HEK293 (cell line): Measurements from ENCODE around the gene GNL3.

Experiments
- CTCF ChIA-PET: fragments of 350-600 bp; formaldehyde crosslinking; extraction: SDS; loops from one replicate; lab custom pipeline; 2021; ENCODE audit warnings: antibody characterized with exemption; lab: Yijun Ruan, JAX
- POLR2A ChIA-PET: fragments of 300-600 bp; formaldehyde crosslinking; extraction: SDS; loops from one replicate; lab custom pipeline; 2020; ENCODE audit warnings: antibody characterized with exemption, inconsistent platforms; lab: Yijun Ruan, JAX
- H3K27ac ChIP-seq: fragments of 200-500 bp; sonication (Bioruptor generic); 2 replicates; pipeline ENCODE4 v1.5.1; 2014; ENCODE audit warnings: low read depth, low read length, control low read depth, inconsistent platforms; ENCODE audit errors: extremely low read depth
- H3K36me3 ChIP-seq, 2 experiments: fragments of 200-500 bp in 1 of 2; sonication (Bioruptor generic) in 1 of 2; 1 replicate in 1 of 2; 2 replicates in 1 of 2; pipeline ENCODE4 v1.5.1; 2014 to 2017; ENCODE audit warnings: inconsistent platforms in 2 of 2, low read length in 2 of 2; ENCODE audit not compliant: control insufficient read depth in 2 of 2, insufficient read depth in 1 of 2
- H3K4me1 ChIP-seq: fragments of 200-500 bp; sonication (Bioruptor generic); 2 replicates; pipeline ENCODE4 v1.5.1; 2014; ENCODE audit warnings: mild to moderate bottlenecking, low read length, inconsistent platforms; ENCODE audit not compliant: control insufficient read depth, insufficient read depth
- H3K4me3 ChIP-seq: 2 replicates; pipeline ENCODE4 v1.5.1; 2011; ENCODE audit warnings: low read depth, mild to moderate bottlenecking, control low read depth, low read length, moderate library complexity
- H3K9me3 ChIP-seq: fragments of 200-500 bp; sonication (Bioruptor generic); 2 replicates; pipeline ENCODE4 v1.5.1; 2014; ENCODE audit warnings: low read depth, low read length, inconsistent platforms; ENCODE audit not compliant: control insufficient read depth, insufficient read depth
- MEIS1 ChIP-seq: sonication (generic); formaldehyde crosslinking; IDR thresholded peaks from 2 replicates; pipeline ENCODE4 v1.8.1; 2022; ENCODE audit warnings: missing genetic modification reagents, mild to moderate bottlenecking, borderline replicate concordance
- ZBTB1 ChIP-seq: fragments of 450-650 bp; formaldehyde crosslinking; IDR thresholded peaks from 2 replicates; pipeline ENCODE4 v1.5.1; 2016; ENCODE audit warnings: missing biosample characterization, missing genetic modification characterization
- ZBTB20 ChIP-seq: fragments of 450-650 bp; formaldehyde crosslinking; IDR thresholded peaks from 2 replicates; pipeline ENCODE4 v1.5.1; 2016; ENCODE audit warnings: missing biosample characterization, missing genetic modification characterization
- ZNF10 ChIP-seq: fragments of 450-650 bp; formaldehyde crosslinking; IDR thresholded peaks from 2 replicates; pipeline ENCODE4 v1.5.1; 2017; ENCODE audit warnings: missing biosample characterization, missing genetic modification characterization
- ZNF138 ChIP-seq: fragments of 450-650 bp; formaldehyde crosslinking; IDR thresholded peaks from 2 replicates; pipeline ENCODE4 v1.5.1; 2016; ENCODE audit warnings: missing biosample characterization, missing genetic modification characterization, borderline replicate concordance
- ZNF324 ChIP-seq: fragments of 450-650 bp; formaldehyde crosslinking; IDR thresholded peaks from 2 replicates; pipeline ENCODE4 v1.5.1; 2016; ENCODE audit warnings: missing biosample characterization, missing genetic modification characterization
- ZNF391 ChIP-seq: fragments of 450-650 bp; formaldehyde crosslinking; IDR thresholded peaks from 2 replicates; pipeline ENCODE4 v1.5.1; 2016; ENCODE audit warnings: low read depth, missing biosample characterization, missing genetic modification characterization, borderline replicate concordance
- ZNF416 ChIP-seq: fragments of 450-650 bp; formaldehyde crosslinking; IDR thresholded peaks from 2 replicates; pipeline ENCODE4 v1.5.1; 2016; ENCODE audit warnings: missing biosample characterization, missing genetic modification characterization
- ZNF514 ChIP-seq: fragments of 450-650 bp; formaldehyde crosslinking; IDR thresholded peaks from 2 replicates; pipeline ENCODE4 v1.5.1; 2016; ENCODE audit warnings: missing biosample characterization, missing genetic modification characterization
- ZNF561 ChIP-seq: fragments of 450-650 bp; IDR thresholded peaks from 2 replicates; pipeline ENCODE4 v1.5.1; 2018; ENCODE audit warnings: missing biosample characterization, missing genetic modification characterization, borderline replicate concordance
- ZNF571 ChIP-seq: fragments of 450-650 bp; formaldehyde crosslinking; IDR thresholded peaks from 2 replicates; pipeline ENCODE4 v1.5.0; 2017; ENCODE audit warnings: missing biosample characterization, missing genetic modification characterization
- ZNF664 ChIP-seq: fragments of 450-650 bp; formaldehyde crosslinking; IDR thresholded peaks from 2 replicates; pipeline ENCODE4 v1.5.1; 2016; ENCODE audit warnings: missing biosample characterization, missing genetic modification characterization
- ZNF670 ChIP-seq: fragments of 450-650 bp; formaldehyde crosslinking; IDR thresholded peaks from 2 replicates; pipeline ENCODE4 v1.5.1; 2016; ENCODE audit warnings: missing biosample characterization, missing genetic modification characterization, low read depth
- ZNF677 ChIP-seq: fragments of 450-650 bp; IDR thresholded peaks from 2 replicates; pipeline ENCODE4 v1.5.0; 2018; ENCODE audit warnings: missing biosample characterization, mild to moderate bottlenecking, missing genetic modification characterization, moderate library complexity
- ZNF701 ChIP-seq: fragments of 450-650 bp; formaldehyde crosslinking; IDR thresholded peaks from 2 replicates; pipeline ENCODE4 v1.5.1; 2016; ENCODE audit warnings: missing biosample characterization, missing genetic modification characterization
- TF ChIP-seq, protein P1 (sequence below): fragments of 450-650 bp; IDR thresholded peaks from 2 replicates; pipeline ENCODE4 v1.5.1; 2018; ENCODE audit warnings: missing biosample characterization, mild to moderate bottlenecking, missing genetic modification characterization
- TF ChIP-seq, protein P2 (sequence below): fragments of 450-650 bp; formaldehyde crosslinking; IDR thresholded peaks from 2 replicates; pipeline ENCODE4 v1.5.1; 2016; ENCODE audit warnings: missing biosample characterization, missing genetic modification characterization
- TF ChIP-seq, protein P3 (sequence below): fragments of 450-650 bp; formaldehyde crosslinking; IDR thresholded peaks from 2 replicates; pipeline ENCODE4 v1.5.1; 2017; ENCODE audit warnings: missing biosample characterization, mild to moderate bottlenecking, missing genetic modification characterization, moderate library complexity
- TF ChIP-seq, protein P4 (sequence below): fragments of 450-650 bp; formaldehyde crosslinking; IDR thresholded peaks from 2 replicates; pipeline ENCODE4 v1.5.1; 2017; ENCODE audit warnings: missing biosample characterization, missing genetic modification characterization
- TF ChIP-seq, protein P5 (sequence below): IDR thresholded peaks from 2 replicates; pipeline ENCODE4 v1.6.1; 2011; ENCODE audit warnings: mild to moderate bottlenecking, low read depth, low read length, borderline replicate concordance
- TF ChIP-seq, protein P6 (sequence below): fragments of 450-650 bp; formaldehyde crosslinking; IDR thresholded peaks from 2 replicates; pipeline ENCODE4 v1.5.1; 2016; ENCODE audit warnings: missing biosample characterization, missing genetic modification characterization
- TF ChIP-seq, protein P7 (sequence below): fragments of 450-650 bp; formaldehyde crosslinking; IDR thresholded peaks from 2 replicates; pipeline ENCODE4 v1.5.1; 2017; ENCODE audit warnings: missing biosample characterization, missing genetic modification characterization

Gene GNL3

DNA sequence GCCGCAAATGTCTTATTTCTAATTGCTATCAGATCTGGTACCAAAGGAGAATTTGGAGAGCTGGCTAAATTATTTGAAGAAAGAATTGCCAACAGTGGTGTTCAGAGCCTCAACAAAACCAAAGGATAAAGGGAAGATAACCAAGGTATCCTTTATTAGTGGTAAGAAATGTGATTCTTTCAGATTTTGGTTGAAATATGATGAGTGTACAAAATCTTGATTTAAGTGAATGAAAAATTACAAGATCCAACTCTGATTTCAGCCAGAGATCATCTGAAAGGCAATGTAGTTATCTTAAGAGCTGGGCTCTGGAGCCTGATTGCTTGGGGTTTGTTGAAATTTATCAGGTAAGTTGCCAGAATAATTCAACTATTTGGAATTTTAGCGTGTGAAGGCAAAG is 4.7 kb downstream of the GNL3 start:
- Histone ChIP-seq H3K4me1 (no peaks in the 10 kb centered on the region), H3K4me3 (no peak overlapping the region), H3K9me3 (no peaks in the 10 kb centered on the region), H3K27ac (no peak overlapping the region), H3K36me3 (peaks cover 46 to 94% of the 10 kb centered on the region in 2 experiments)
- POLR2A ChIA-PET = interaction anchor here (1.0 kb wide), 1 partner anchor 17 kb away, joined by 3 read pairs; no protein-coding TSS in a partner anchor
- TF ChIP-seq, protein P1, sequence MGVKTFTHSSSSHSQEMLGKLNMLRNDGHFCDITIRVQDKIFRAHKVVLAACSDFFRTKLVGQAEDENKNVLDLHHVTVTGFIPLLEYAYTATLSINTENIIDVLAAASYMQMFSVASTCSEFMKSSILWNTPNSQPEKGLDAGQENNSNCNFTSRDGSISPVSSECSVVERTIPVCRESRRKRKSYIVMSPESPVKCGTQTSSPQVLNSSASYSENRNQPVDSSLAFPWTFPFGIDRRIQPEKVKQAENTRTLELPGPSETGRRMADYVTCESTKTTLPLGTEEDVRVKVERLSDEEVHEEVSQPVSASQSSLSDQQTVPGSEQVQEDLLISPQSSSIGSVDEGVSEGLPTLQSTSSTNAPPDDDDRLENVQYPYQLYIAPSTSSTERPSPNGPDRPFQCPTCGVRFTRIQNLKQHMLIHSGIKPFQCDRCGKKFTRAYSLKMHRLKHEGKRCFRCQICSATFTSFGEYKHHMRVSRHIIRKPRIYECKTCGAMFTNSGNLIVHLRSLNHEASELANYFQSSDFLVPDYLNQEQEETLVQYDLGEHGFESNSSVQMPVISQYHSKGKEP (tag by site-specific recombination) = no peak
- TF ChIP-seq ZNF677 (tag by site-specific recombination) (no peak), ZNF664 (tag by site-specific recombination) (no peak), ZNF561 (no peak), ZNF514 (tag by site-specific recombination) (no peak), ZNF670 (tag by site-specific recombination) (no peak), ZNF324 (tag by site-specific recombination) (no peak), MEIS1 (CRISPR knock-in tag) (no peak), ZNF391 (tag by site-specific recombination) (no peak), ZBTB1 (no peak), ZNF571 (tag by site-specific recombination) (no peak)
- TF ChIP-seq, protein P2, sequence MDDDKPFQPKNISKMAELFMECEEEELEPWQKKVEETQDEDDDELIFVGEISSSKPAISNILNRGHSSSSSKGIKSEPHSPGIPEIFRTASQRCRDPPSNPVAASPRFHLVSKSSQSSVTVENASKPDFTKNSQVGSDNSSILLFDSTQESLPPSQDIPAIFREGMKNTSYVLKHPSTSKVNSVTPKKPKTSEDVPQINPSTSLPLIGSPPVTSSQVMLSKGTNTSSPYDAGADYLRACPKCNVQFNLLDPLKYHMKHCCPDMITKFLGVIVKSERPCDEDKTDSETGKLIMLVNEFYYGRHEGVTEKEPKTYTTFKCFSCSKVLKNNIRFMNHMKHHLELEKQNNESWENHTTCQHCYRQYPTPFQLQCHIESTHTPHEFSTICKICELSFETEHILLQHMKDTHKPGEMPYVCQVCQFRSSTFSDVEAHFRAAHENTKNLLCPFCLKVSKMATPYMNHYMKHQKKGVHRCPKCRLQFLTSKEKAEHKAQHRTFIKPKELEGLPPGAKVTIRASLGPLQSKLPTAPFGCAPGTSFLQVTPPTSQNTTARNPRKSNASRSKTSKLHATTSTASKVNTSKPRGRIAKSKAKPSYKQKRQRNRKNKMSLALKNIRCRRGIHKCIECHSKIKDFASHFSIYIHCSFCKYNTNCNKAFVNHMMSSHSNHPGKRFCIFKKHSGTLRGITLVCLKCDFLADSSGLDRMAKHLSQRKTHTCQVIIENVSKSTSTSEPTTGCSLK (tag by site-specific recombination) = no peak
- TF ChIP-seq, protein P3, sequence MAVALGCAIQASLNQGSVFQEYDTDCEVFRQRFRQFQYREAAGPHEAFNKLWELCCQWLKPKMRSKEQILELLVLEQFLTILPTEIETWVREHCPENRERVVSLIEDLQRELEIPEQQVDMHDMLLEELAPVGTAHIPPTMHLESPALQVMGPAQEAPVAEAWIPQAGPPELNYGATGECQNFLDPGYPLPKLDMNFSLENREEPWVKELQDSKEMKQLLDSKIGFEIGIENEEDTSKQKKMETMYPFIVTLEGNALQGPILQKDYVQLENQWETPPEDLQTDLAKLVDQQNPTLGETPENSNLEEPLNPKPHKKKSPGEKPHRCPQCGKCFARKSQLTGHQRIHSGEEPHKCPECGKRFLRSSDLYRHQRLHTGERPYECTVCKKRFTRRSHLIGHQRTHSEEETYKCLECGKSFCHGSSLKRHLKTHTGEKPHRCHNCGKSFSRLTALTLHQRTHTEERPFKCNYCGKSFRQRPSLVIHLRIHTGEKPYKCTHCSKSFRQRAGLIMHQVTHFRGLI = no peak
- CTCF ChIA-PET = no interaction called here

DNA sequence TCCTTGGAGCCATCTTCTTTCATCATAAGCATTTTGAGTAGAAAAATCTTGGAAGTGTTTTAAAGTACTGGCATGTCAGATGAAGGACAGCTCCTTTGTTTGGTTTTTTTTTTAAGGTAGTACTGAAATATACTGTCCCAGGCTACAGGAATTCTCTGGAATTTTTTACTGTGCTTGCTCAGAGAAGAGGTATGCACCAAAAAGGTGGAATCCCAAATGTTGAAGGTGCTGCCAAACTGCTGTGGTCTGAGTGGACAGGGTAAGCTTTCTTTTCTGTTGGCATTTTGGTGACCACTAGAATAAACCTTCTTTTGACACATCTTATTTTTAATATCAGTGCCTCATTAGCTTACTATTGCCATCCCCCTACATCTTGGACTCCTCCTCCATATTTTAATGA is 7.2 kb downstream of the GNL3 start:
- no peak overlapping the region for H3K27ac ChIP-seq
- no peaks in the 10 kb centered on the region for H3K9me3 ChIP-seq
- ChIA-PET POLR2A (interaction anchor here (0.9 kb wide), 1 partner anchor 9 kb away, joined by 3 read pairs; no protein-coding TSS in a partner anchor), CTCF (interaction anchor here (0.6 kb wide), 1 partner anchor 280 kb away, joined by 5 read pairs; no protein-coding TSS in a partner anchor)
- H3K4me1 ChIP-seq = no peaks in the 10 kb centered on the region
- H3K36me3 ChIP-seq = peaks cover 41 to 100% of the 10 kb centered on the region in 2 experiments
- H3K4me3 ChIP-seq = no peak overlapping the region
- no peak for TF ChIP-seq ZBTB20 (tag by site-specific recombination)
- TF ChIP-seq ZNF10 = no peak
- TF ChIP-seq, protein P4, sequence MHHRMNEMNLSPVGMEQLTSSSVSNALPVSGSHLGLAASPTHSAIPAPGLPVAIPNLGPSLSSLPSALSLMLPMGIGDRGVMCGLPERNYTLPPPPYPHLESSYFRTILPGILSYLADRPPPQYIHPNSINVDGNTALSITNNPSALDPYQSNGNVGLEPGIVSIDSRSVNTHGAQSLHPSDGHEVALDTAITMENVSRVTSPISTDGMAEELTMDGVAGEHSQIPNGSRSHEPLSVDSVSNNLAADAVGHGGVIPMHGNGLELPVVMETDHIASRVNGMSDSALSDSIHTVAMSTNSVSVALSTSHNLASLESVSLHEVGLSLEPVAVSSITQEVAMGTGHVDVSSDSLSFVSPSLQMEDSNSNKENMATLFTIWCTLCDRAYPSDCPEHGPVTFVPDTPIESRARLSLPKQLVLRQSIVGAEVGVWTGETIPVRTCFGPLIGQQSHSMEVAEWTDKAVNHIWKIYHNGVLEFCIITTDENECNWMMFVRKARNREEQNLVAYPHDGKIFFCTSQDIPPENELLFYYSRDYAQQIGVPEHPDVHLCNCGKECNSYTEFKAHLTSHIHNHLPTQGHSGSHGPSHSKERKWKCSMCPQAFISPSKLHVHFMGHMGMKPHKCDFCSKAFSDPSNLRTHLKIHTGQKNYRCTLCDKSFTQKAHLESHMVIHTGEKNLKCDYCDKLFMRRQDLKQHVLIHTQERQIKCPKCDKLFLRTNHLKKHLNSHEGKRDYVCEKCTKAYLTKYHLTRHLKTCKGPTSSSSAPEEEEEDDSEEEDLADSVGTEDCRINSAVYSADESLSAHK = no peak
- TF ChIP-seq, protein P5, sequence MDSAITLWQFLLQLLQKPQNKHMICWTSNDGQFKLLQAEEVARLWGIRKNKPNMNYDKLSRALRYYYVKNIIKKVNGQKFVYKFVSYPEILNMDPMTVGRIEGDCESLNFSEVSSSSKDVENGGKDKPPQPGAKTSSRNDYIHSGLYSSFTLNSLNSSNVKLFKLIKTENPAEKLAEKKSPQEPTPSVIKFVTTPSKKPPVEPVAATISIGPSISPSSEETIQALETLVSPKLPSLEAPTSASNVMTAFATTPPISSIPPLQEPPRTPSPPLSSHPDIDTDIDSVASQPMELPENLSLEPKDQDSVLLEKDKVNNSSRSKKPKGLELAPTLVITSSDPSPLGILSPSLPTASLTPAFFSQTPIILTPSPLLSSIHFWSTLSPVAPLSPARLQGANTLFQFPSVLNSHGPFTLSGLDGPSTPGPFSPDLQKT = no peak
- no peak for TF ChIP-seq ZNF138
- TF ChIP-seq, protein P6, sequence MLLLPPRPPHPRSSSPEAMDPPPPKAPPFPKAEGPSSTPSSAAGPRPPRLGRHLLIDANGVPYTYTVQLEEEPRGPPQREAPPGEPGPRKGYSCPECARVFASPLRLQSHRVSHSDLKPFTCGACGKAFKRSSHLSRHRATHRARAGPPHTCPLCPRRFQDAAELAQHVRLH (tag by site-specific recombination) = no peak
- no peak for TF ChIP-seq ZNF416 (tag by site-specific recombination)
- TF ChIP-seq ZNF701 (tag by site-specific recombination) = no peak
- TF ChIP-seq, protein P7, sequence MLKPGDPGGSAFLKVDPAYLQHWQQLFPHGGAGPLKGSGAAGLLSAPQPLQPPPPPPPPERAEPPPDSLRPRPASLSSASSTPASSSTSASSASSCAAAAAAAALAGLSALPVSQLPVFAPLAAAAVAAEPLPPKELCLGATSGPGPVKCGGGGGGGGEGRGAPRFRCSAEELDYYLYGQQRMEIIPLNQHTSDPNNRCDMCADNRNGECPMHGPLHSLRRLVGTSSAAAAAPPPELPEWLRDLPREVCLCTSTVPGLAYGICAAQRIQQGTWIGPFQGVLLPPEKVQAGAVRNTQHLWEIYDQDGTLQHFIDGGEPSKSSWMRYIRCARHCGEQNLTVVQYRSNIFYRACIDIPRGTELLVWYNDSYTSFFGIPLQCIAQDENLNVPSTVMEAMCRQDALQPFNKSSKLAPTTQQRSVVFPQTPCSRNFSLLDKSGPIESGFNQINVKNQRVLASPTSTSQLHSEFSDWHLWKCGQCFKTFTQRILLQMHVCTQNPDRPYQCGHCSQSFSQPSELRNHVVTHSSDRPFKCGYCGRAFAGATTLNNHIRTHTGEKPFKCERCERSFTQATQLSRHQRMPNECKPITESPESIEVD (tag by site-specific recombination) = no peak
- no peak for TF ChIP-seq ZNF670 (tag by site-specific recombination)
